ENCODE measurements around the gene TMEM63B. TPM values are rescaled to one million over a fixed set of nuclear protein-coding genes. Genes with fewer than 3 reads are reported as not detected.
"Not testable (repeated sequence)": the region's sequence is repeated elsewhere in the genome, so short reads cannot be mapped to it uniquely, and the experiment has no call there.

TMEM63B gene
- total RNA-seq, 6 experiments from 2014 or later = 30.6 to 41.0 (median 36.8) TPM

DNA sequence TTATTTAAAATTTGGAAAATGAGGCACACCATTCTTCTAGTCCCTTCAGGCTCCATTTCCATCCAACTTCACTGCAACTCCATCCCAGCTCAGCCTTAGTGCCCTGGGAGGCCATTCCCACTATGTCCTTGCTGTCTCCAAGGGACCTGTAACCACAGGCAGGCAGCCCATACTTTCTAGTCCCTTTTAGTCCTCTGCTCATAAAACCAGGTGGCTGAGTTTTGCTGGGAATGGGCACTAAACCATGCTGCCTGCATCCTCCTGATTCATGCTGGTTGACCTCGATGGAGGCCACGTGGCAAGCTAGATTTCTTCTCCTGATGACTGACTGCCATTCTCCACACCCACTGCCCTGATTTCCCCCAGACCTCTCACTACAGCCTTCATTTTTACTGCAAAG is 61.9 kb downstream of the TMEM63B start:
- 89% methylated on average over 2 of the region's 2 CpGs for WGBS (ENCODE audit: insufficient coverage, low coverage, low lambda C conversion rate, missing lambda C conversion rate)
- TF ChIP-seq POLR2A (IDR thresholded peaks at IDR 0.05) = no peak
- Histone ChIP-seq H3K27ac (no peak overlapping the region), H3K36me3 (no peaks in the 10 kb centered on the region), H3K9me3 (no peaks in the 10 kb centered on the region), H3K4me1 (no peaks in the 10 kb centered on the region), H3K4me3 (no peak overlapping the region), H3K27me3 (no peaks in the 10 kb centered on the region)
- intact Hi-C loops (cut with DNase I) = no loop called here
- DNase-seq (no peak), ATAC-seq (no peak)

DNA sequence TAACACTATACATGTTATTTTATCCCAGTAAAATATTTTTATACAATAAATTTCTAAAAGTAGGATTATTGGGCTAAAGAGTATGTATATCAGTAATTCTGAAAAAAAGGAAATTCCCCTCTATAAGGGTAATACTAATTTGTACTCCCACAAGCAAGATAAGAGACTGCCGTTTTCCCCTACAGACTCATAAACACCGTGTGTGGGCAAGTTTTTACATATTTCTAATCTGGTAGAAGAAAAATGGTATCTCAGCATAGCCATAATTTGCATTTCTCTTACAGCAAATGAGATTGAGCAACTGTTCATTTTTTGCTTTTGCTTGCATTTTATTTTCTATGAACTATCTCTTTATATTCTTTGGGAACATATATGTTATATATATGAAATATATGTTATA is 63.4 kb downstream of the TMEM63B start:
- Histone ChIP-seq H3K27ac (no peak overlapping the region), H3K36me3 (no peaks in the 10 kb centered on the region), H3K4me3 (no peak overlapping the region), H3K4me1 (no peaks in the 10 kb centered on the region), H3K9me3 (no peaks in the 10 kb centered on the region), H3K27me3 (no peaks in the 10 kb centered on the region)
- TF ChIP-seq, protein P1, sequence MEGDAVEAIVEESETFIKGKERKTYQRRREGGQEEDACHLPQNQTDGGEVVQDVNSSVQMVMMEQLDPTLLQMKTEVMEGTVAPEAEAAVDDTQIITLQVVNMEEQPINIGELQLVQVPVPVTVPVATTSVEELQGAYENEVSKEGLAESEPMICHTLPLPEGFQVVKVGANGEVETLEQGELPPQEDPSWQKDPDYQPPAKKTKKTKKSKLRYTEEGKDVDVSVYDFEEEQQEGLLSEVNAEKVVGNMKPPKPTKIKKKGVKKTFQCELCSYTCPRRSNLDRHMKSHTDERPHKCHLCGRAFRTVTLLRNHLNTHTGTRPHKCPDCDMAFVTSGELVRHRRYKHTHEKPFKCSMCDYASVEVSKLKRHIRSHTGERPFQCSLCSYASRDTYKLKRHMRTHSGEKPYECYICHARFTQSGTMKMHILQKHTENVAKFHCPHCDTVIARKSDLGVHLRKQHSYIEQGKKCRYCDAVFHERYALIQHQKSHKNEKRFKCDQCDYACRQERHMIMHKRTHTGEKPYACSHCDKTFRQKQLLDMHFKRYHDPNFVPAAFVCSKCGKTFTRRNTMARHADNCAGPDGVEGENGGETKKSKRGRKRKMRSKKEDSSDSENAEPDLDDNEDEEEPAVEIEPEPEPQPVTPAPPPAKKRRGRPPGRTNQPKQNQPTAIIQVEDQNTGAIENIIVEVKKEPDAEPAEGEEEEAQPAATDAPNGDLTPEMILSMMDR (IDR thresholded peaks at IDR 0.05) = no peak
- no peak for TF ChIP-seq POLR2A (IDR thresholded peaks at IDR 0.05)
- intact Hi-C loops (cut with DNase I) = no loop called here
- ATAC-seq (no peak), DNase-seq (no peak)
- 33% methylated on average over 2 of the region's 2 CpGs for WGBS (ENCODE audit: insufficient coverage, low coverage, low lambda C conversion rate, missing lambda C conversion rate)

DNA sequence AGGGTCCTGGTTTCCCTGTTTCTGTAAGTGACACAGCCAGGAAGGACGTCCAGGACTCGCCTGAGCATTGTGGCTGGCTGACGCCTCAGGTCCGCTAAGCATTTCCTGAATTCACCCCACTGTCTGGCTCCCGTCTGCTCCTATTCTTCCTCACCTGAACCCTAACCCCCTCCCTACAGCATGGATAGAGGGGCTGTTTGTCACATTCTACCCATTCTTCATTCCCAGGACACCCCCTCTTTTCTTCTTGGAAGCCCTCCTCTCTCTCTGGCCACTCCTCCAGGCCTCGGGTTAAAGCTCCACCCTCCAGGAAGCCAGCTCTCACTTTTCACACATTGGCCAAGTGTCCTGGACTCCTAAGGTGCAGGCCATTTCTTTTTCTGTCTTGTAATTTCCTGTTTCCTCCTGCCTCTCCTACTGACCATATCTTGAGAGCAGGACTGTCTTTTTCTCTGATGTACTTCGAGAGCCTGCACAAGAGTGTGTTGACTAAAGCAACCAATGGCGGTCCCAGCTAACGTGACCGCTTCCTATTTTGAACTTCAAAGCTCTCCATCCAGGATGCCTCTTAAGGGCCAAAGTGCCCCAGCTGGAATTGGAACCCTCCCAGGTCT is 65.2 kb downstream of the TMEM63B start:
- 60% methylated on average over 5 of the region's 10 CpGs for WGBS (ENCODE audit: insufficient coverage, low coverage, low lambda C conversion rate, missing lambda C conversion rate)
- TF ChIP-seq POLR2A (IDR thresholded peaks at IDR 0.05) = no peak
- TF ChIP-seq, protein P1 (IDR thresholded peaks at IDR 0.05) = no peak
- Histone ChIP-seq H3K4me3 (no peak overlapping the region), H3K27ac (no peak overlapping the region), H3K27me3 (no peaks in the 10 kb centered on the region), H3K36me3 (no peaks in the 10 kb centered on the region), H3K9me3 (no peaks in the 10 kb centered on the region), H3K4me1 (no peaks in the 10 kb centered on the region)
- intact Hi-C loops (cut with DNase I) = no loop called here
- peak; percentile 43 to 64 (median 58) for ATAC-seq
- no peak for DNase-seq

DNA sequence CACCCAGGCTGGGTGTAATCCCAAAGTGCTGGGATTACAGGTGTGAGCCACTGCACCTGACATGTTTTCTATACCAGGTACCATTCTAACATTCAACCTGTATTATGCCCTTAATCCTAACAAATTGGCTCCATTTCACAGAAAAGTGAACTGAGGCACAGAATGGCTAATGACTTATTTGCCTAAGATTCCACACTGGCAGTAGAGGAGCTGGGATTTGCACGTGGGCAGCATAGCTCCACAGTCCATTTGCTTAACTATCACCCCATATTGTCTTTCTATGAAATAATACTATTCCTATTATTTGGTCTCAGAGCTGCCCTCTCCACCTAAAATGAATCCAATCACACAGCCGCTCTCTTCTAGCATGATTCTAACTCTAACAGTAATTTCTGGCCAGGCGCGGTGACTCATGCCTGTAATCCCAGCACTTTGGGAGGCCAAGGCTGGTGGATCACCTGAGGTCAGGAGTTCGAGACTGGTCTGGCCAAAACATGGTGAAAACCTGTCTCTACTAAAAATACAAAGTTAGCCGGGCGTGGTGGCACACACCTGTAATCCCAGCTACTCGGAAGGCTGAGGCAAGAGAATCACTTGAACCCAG is 66.1 kb downstream of the TMEM63B start:
- Histone ChIP-seq H3K27ac (no peak overlapping the region), H3K27me3 (no peaks in the 10 kb centered on the region), H3K36me3 (no peaks in the 10 kb centered on the region), H3K9me3 (no peaks in the 10 kb centered on the region), H3K4me3 (no peak overlapping the region), H3K4me1 (no peaks in the 10 kb centered on the region)
- DNase-seq (no peak), ATAC-seq (no peak)
- intact Hi-C loops (cut with DNase I) = no loop called here
- WGBS (ENCODE audit: insufficient coverage, low coverage, low lambda C conversion rate, missing lambda C conversion rate) = 85% methylated on average over 7 of the region's 8 CpGs
- TF ChIP-seq, protein P1 (IDR thresholded peaks at IDR 0.05) = no peak
- no peak for TF ChIP-seq POLR2A (IDR thresholded peaks at IDR 0.05)

DNA sequence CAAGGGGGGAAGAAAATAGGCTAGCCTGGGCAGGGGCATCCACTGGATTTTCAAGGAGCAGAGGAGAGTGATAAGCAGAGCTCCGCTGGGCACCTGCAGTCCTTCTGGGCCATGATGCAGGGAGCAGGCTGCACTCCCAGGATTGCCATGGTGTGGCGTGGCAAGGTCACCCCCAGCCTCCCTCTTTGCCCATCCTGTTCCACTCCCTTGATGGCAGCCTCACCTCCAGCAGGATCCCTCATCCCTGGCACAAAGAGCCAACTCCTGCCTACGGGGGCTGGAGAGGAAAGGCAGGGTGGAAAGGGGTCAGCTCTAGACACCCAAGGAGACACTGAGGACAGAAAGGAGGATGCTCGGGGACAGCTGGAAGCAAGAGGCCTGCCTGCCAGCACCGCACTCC is 67.0 kb downstream of the TMEM63B start:
- ATAC-seq (peak in 1 of 4 donors; percentile 20), DNase-seq (no peak)
- Histone ChIP-seq H3K27ac (no peak overlapping the region), H3K4me3 (no peak overlapping the region), H3K4me1 (no peaks in the 10 kb centered on the region), H3K36me3 (no peaks in the 10 kb centered on the region), H3K27me3 (no peaks in the 10 kb centered on the region), H3K9me3 (no peaks in the 10 kb centered on the region)
- WGBS (ENCODE audit: insufficient coverage, low coverage, low lambda C conversion rate, missing lambda C conversion rate) = no CpG with 5 or more reads among the region's 5 CpGs
- TF ChIP-seq POLR2A (IDR thresholded peaks at IDR 0.05) = no peak
- TF ChIP-seq, protein P1 (IDR thresholded peaks at IDR 0.05) = no peak
- intact Hi-C loops (cut with DNase I) = no loop called here

DNA sequence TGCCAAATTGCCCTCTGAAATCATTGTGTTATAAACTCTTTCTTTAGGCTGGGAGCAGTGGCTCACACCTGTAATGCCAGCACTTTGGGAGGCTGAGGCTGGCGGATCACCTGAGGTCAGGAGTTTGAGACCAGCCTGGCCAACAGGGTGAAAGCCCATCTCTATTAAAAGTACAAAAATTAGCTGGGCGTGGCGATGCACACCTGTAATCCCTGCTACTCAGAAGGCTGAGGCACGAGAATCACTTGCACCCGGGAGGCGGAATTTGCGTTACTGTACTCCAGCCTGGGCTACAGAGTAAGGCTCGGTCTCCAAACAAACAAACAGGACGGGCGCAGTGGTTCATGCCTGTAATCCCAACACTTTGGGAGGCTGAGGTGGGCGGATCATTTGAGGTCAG is 69.0 kb downstream of the TMEM63B start:
- ATAC-seq; H3K9me3 ChIP-seq; H3K4me3 ChIP-seq; DNase-seq; H3K27ac ChIP-seq; H3K4me1 ChIP-seq; H3K36me3 ChIP-seq; intact Hi-C loops (cut with DNase I); H3K27me3 ChIP-seq: not testable (repeated sequence)
- WGBS (ENCODE audit: insufficient coverage, low coverage, low lambda C conversion rate, missing lambda C conversion rate) = 90% methylated on average over 8 of the region's 11 CpGs
